ENCODE data around the gene C1orf210. TPM values are rescaled to one million over a fixed set of nuclear protein-coding genes. Genes with fewer than 3 reads are reported as not detected.

The C1orf210 gene
- total and polyA plus RNA-seq, 2 donors, result 0.66 to 3.1 TPM

GRCh38 chr1:43246466-43247213, 38.7 kb downstream of the C1orf210 start:
- Histone ChIP-seq H3K27ac (ENCODE audit: low read depth in 1 of 2, low read length in 1 of 2) (no peak overlapping the region), H3K9me3 (ENCODE audit: control insufficient read depth in 2 of 2, insufficient read depth in 1 of 2, low read length in 1 of 2) (peaks cover 0 to 4% of the 10 kb centered on the region in 2 donors), H3K36me3 (ENCODE audit: control insufficient read depth in 2 of 2, insufficient read depth in 2 of 2, low read length in 1 of 2) (no peaks in the 10 kb centered on the region), H3K27me3 (ENCODE audit: control insufficient read depth in 2 of 2, insufficient read depth in 1 of 2, low read length in 1 of 2) (no peaks in the 10 kb centered on the region), H3K4me1 (ENCODE audit: control insufficient read depth in 2 of 2, insufficient read depth in 2 of 2, low read length in 2 of 2) (no peaks in the 10 kb centered on the region), H3K4me3 (ENCODE audit: low read length in 2 of 2) (no peak overlapping the region)
- 99% methylated on average over 4 of the region's 4 CpGs for WGBS
- no peak for DNase-seq (ENCODE audit: low read depth in 6 of 9, low spot score in 9 of 9)

- H3K4me3 ChIP-seq (ENCODE audit: low read length in 2 of 2), result no peak overlapping the region
- peaks cover 0 to 4% of the 10 kb centered on the region in 2 donors for H3K9me3 ChIP-seq (ENCODE audit: control insufficient read depth in 2 of 2, insufficient read depth in 1 of 2, low read length in 1 of 2)
- no peaks in the 10 kb centered on the region for H3K36me3 ChIP-seq (ENCODE audit: control insufficient read depth in 2 of 2, insufficient read depth in 2 of 2, low read length in 1 of 2)
- H3K4me1 ChIP-seq (ENCODE audit: control insufficient read depth in 2 of 2, insufficient read depth in 2 of 2, low read length in 2 of 2), result no peaks in the 10 kb centered on the region
- H3K27me3 ChIP-seq (ENCODE audit: control insufficient read depth in 2 of 2, insufficient read depth in 1 of 2, low read length in 1 of 2), result no peaks in the 10 kb centered on the region
- WGBS, result 96% methylated on average over 6 of the region's 6 CpGs
- no peak overlapping the region for H3K27ac ChIP-seq (ENCODE audit: low read depth in 1 of 2, low read length in 1 of 2)
- no peak for DNase-seq (ENCODE audit: low read depth in 6 of 9, low spot score in 9 of 9)
Measured at GRCh38 chr1:43243299-43243698, 42.1 kb downstream of the C1orf210 start.

GRCh38 chr1:43241413-43241836, 44.0 kb downstream of the C1orf210 start:
- WGBS, result 86% methylated on average over 6 of the region's 6 CpGs
- DNase-seq (ENCODE audit: low read depth in 6 of 9, low spot score in 9 of 9), result no peak

GRCh38 chr1:43239484-43239883, 45.9 kb downstream of the C1orf210 start:
- Histone ChIP-seq H3K9me3 (ENCODE audit: control insufficient read depth in 2 of 2, insufficient read depth in 1 of 2, low read length in 1 of 2) (no peaks in the 10 kb centered on the region), H3K4me1 (ENCODE audit: control insufficient read depth in 2 of 2, insufficient read depth in 2 of 2, low read length in 2 of 2) (no peaks in the 10 kb centered on the region), H3K4me3 (ENCODE audit: low read length in 2 of 2) (no peak overlapping the region), H3K27me3 (ENCODE audit: control insufficient read depth in 2 of 2, insufficient read depth in 1 of 2, low read length in 1 of 2) (no peaks in the 10 kb centered on the region), H3K27ac (ENCODE audit: low read depth in 1 of 2, low read length in 1 of 2) (no peak overlapping the region), H3K36me3 (ENCODE audit: control insufficient read depth in 2 of 2, insufficient read depth in 2 of 2, low read length in 1 of 2) (no peaks in the 10 kb centered on the region)
- peak in 1 of 9 donors; percentile 13 for DNase-seq (ENCODE audit: low read depth in 6 of 9, low spot score in 9 of 9)
- 37% methylated on average over 3 of the region's 3 CpGs for WGBS

More at GRCh38 chr1:43241413-43241836, 44.0 kb downstream of the C1orf210 start:
- H3K9me3 ChIP-seq (ENCODE audit: control insufficient read depth in 2 of 2, insufficient read depth in 1 of 2, low read length in 1 of 2), result peaks cover 0 to 4% of the 10 kb centered on the region in 2 donors
- no peaks in the 10 kb centered on the region for H3K36me3 ChIP-seq (ENCODE audit: control insufficient read depth in 2 of 2, insufficient read depth in 2 of 2, low read length in 1 of 2)
- no peaks in the 10 kb centered on the region for H3K4me1 ChIP-seq (ENCODE audit: control insufficient read depth in 2 of 2, insufficient read depth in 2 of 2, low read length in 2 of 2)
- no peak overlapping the region for H3K27ac ChIP-seq (ENCODE audit: low read depth in 1 of 2, low read length in 1 of 2)
- no peaks in the 10 kb centered on the region for H3K27me3 ChIP-seq (ENCODE audit: control insufficient read depth in 2 of 2, insufficient read depth in 1 of 2, low read length in 1 of 2)
- H3K4me3 ChIP-seq (ENCODE audit: low read length in 2 of 2), result no peak overlapping the region

GRCh38 chr1:43238991-43239469, 46.4 kb downstream of the C1orf210 start:
- Histone ChIP-seq H3K4me1 (ENCODE audit: control insufficient read depth in 2 of 2, insufficient read depth in 2 of 2, low read length in 2 of 2) (no peaks in the 10 kb centered on the region), H3K36me3 (ENCODE audit: control insufficient read depth in 2 of 2, insufficient read depth in 2 of 2, low read length in 1 of 2) (no peaks in the 10 kb centered on the region), H3K27me3 (ENCODE audit: control insufficient read depth in 2 of 2, insufficient read depth in 1 of 2, low read length in 1 of 2) (no peaks in the 10 kb centered on the region), H3K9me3 (ENCODE audit: control insufficient read depth in 2 of 2, insufficient read depth in 1 of 2, low read length in 1 of 2) (no peaks in the 10 kb centered on the region), H3K4me3 (ENCODE audit: low read length in 2 of 2) (no peak overlapping the region), H3K27ac (ENCODE audit: low read depth in 1 of 2, low read length in 1 of 2) (no peak overlapping the region)
- no peak for DNase-seq (ENCODE audit: low read depth in 6 of 9, low spot score in 9 of 9)
- 91% methylated on average over 3 of the region's 3 CpGs for WGBS

- Histone ChIP-seq H3K9me3 (ENCODE audit: control insufficient read depth in 2 of 2, insufficient read depth in 1 of 2, low read length in 1 of 2) (no peaks in the 10 kb centered on the region), H3K27me3 (ENCODE audit: control insufficient read depth in 2 of 2, insufficient read depth in 1 of 2, low read length in 1 of 2) (no peaks in the 10 kb centered on the region), H3K4me3 (ENCODE audit: low read length in 2 of 2) (no peak overlapping the region), H3K36me3 (ENCODE audit: control insufficient read depth in 2 of 2, insufficient read depth in 2 of 2, low read length in 1 of 2) (no peaks in the 10 kb centered on the region), H3K27ac (ENCODE audit: low read depth in 1 of 2, low read length in 1 of 2) (no peak overlapping the region), H3K4me1 (ENCODE audit: control insufficient read depth in 2 of 2, insufficient read depth in 2 of 2, low read length in 2 of 2) (no peaks in the 10 kb centered on the region)
- 38% methylated on average over 5 of the region's 5 CpGs for WGBS
- DNase-seq (ENCODE audit: low read depth in 6 of 9, low spot score in 9 of 9), result peak in 6 of 9 donors; percentile 13 to 52 (median 22)
Measured at GRCh38 chr1:43238085-43238484, 47.3 kb downstream of the C1orf210 start.

GRCh38 chr1:43237121-43237520, 48.3 kb downstream of the C1orf210 start:
- H3K4me3 ChIP-seq (ENCODE audit: low read length in 2 of 2), result no peak overlapping the region
- no peak for DNase-seq (ENCODE audit: low read depth in 6 of 9, low spot score in 9 of 9)
- no peaks in the 10 kb centered on the region for H3K36me3 ChIP-seq (ENCODE audit: control insufficient read depth in 2 of 2, insufficient read depth in 2 of 2, low read length in 1 of 2)
- no peaks in the 10 kb centered on the region for H3K4me1 ChIP-seq (ENCODE audit: control insufficient read depth in 2 of 2, insufficient read depth in 2 of 2, low read length in 2 of 2)
- WGBS, result 95% methylated on average over 1 of the region's 1 CpG
- H3K27ac ChIP-seq (ENCODE audit: low read depth in 1 of 2, low read length in 1 of 2), result no peak overlapping the region
- H3K9me3 ChIP-seq (ENCODE audit: control insufficient read depth in 2 of 2, insufficient read depth in 1 of 2, low read length in 1 of 2), result no peaks in the 10 kb centered on the region
- no peaks in the 10 kb centered on the region for H3K27me3 ChIP-seq (ENCODE audit: control insufficient read depth in 2 of 2, insufficient read depth in 1 of 2, low read length in 1 of 2)

GRCh38 chr1:43235451-43236121, 49.8 kb downstream of the C1orf210 start:
- Histone ChIP-seq H3K9me3 (ENCODE audit: control insufficient read depth in 2 of 2, insufficient read depth in 1 of 2, low read length in 1 of 2) (no peaks in the 10 kb centered on the region), H3K4me1 (ENCODE audit: control insufficient read depth in 2 of 2, insufficient read depth in 2 of 2, low read length in 2 of 2) (no peaks in the 10 kb centered on the region), H3K4me3 (ENCODE audit: low read length in 2 of 2) (no peak overlapping the region), H3K36me3 (ENCODE audit: control insufficient read depth in 2 of 2, insufficient read depth in 2 of 2, low read length in 1 of 2) (no peaks in the 10 kb centered on the region), H3K27me3 (ENCODE audit: control insufficient read depth in 2 of 2, insufficient read depth in 1 of 2, low read length in 1 of 2) (no peaks in the 10 kb centered on the region), H3K27ac (ENCODE audit: low read depth in 1 of 2, low read length in 1 of 2) (no peak overlapping the region)
- 95% methylated on average over 9 of the region's 9 CpGs for WGBS
- DNase-seq (ENCODE audit: low read depth in 6 of 9, low spot score in 9 of 9), result no peak

- no peaks in the 10 kb centered on the region for H3K9me3 ChIP-seq (ENCODE audit: control insufficient read depth in 2 of 2, insufficient read depth in 1 of 2, low read length in 1 of 2)
- H3K27ac ChIP-seq (ENCODE audit: low read depth in 1 of 2, low read length in 1 of 2), result no peak overlapping the region
- no peaks in the 10 kb centered on the region for H3K4me1 ChIP-seq (ENCODE audit: control insufficient read depth in 2 of 2, insufficient read depth in 2 of 2, low read length in 2 of 2)
- no peaks in the 10 kb centered on the region for H3K27me3 ChIP-seq (ENCODE audit: control insufficient read depth in 2 of 2, insufficient read depth in 1 of 2, low read length in 1 of 2)
- no peak overlapping the region for H3K4me3 ChIP-seq (ENCODE audit: low read length in 2 of 2)
- no peak for DNase-seq (ENCODE audit: low read depth in 6 of 9, low spot score in 9 of 9)
- H3K36me3 ChIP-seq (ENCODE audit: control insufficient read depth in 2 of 2, insufficient read depth in 2 of 2, low read length in 1 of 2), result no peaks in the 10 kb centered on the region
- WGBS, result 97% methylated on average over 8 of the region's 8 CpGs
Measured at GRCh38 chr1:43235040-43235439, 50.3 kb downstream of the C1orf210 start.

Measured in thymus (tissue), 11 donors.